ENCODE data around the gene TCP11L2.

GRCh38 chr12:106341086-106341877 lies 38.7 kb downstream of the TCP11L2 start:
- TF ChIP-seq CTCF (IDR thresholded peaks at IDR 0.05) = no peak
- no peak for TF ChIP-seq POLR2A (IDR thresholded peaks at IDR 0.05)

Data from transverse colon (tissue), 3 donors.